ENCODE measurements around the gene KCNC1.

KCNC1 gene

DNA sequence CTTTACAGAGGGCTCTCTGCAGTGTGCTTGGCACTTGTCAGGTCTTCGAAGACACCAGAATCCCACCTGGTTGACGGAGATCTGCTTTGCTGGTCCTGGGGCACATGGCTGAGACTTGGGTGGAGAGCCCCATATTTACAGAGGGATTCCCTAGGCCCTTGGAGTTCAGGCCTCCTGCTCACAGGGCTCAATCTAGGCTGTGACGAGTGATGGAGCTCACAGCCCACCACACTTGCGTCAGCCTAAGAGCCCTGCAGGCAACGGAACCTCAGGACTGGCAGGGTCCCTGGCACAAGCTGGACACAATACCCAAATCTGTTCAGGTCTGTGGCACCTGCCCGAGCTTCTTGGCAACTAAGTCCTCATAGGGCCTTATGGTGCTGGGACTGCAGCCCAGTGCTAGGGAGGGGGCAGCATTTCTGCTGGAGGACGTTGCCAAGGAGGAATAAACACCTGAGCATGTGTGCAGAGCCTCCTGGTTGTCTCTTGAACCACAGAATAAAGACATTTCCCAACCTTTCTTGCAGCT, 59.1 kb downstream of the KCNC1 start:
- Histone ChIP-seq H3K9ac (no peak overlapping the region), H3K27ac (no peak overlapping the region), H3K9me3 (ENCODE audit: control insufficient read depth, low read length) (no peaks in the 10 kb centered on the region), H3K4me2 (ENCODE audit: low read length) (no peak overlapping the region), H3K79me2 (no peaks in the 10 kb centered on the region), H3K4me1 (no peaks in the 10 kb centered on the region), H3K4me3 (ENCODE audit: low read depth, low read length) (no peak overlapping the region), H3K36me3 (ENCODE audit: control insufficient read depth, insufficient read depth, low read length) (no peaks in the 10 kb centered on the region), H3K27me3 (ENCODE audit: control insufficient read depth, insufficient read depth, low read length) (no peaks in the 10 kb centered on the region), H2AFZ (no peak overlapping the region)
- TF ChIP-seq, protein P1, sequence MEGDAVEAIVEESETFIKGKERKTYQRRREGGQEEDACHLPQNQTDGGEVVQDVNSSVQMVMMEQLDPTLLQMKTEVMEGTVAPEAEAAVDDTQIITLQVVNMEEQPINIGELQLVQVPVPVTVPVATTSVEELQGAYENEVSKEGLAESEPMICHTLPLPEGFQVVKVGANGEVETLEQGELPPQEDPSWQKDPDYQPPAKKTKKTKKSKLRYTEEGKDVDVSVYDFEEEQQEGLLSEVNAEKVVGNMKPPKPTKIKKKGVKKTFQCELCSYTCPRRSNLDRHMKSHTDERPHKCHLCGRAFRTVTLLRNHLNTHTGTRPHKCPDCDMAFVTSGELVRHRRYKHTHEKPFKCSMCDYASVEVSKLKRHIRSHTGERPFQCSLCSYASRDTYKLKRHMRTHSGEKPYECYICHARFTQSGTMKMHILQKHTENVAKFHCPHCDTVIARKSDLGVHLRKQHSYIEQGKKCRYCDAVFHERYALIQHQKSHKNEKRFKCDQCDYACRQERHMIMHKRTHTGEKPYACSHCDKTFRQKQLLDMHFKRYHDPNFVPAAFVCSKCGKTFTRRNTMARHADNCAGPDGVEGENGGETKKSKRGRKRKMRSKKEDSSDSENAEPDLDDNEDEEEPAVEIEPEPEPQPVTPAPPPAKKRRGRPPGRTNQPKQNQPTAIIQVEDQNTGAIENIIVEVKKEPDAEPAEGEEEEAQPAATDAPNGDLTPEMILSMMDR (IDR thresholded peaks at IDR 0.05) = no peak

DNA sequence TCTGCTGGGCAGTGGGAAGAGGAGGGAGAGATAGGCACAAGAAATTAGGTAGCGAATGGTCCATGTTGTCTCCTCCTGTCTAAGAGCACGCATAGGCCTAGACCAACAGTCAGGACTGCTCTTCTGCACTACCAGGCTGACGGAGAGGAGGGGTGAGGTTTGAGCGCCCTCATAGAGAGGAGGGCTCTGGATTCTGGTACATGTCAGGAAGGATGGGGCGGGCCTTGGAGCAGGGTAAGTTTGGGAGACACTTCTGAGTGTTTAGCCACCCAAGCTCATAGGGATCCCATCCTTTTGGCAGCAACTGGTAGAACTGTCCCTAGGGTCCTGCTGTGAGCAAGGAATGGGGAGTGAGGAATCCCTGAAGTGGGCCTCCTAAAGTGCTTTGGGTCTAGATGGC, 60.4 kb downstream of the KCNC1 start:
- Histone ChIP-seq H3K9me3 (ENCODE audit: control insufficient read depth, low read length) (no peaks in the 10 kb centered on the region), H3K4me1 (no peaks in the 10 kb centered on the region), H3K27ac (no peak overlapping the region), H3K9ac (no peak overlapping the region), H3K79me2 (no peaks in the 10 kb centered on the region), H3K27me3 (ENCODE audit: control insufficient read depth, insufficient read depth, low read length) (no peaks in the 10 kb centered on the region), H2AFZ (no peak overlapping the region), H3K4me2 (ENCODE audit: low read length) (no peak overlapping the region), H3K4me3 (ENCODE audit: low read depth, low read length) (no peak overlapping the region), H3K36me3 (ENCODE audit: control insufficient read depth, insufficient read depth, low read length) (no peaks in the 10 kb centered on the region)
- TF ChIP-seq, protein P1 (IDR thresholded peaks at IDR 0.05) = no peak

GRCh38 chr11:17796154-17796553, 61.6 kb downstream of the KCNC1 start:
- Histone ChIP-seq H3K27ac (no peak overlapping the region), H3K9ac (no peak overlapping the region), H3K27me3 (ENCODE audit: control insufficient read depth, insufficient read depth, low read length) (no peaks in the 10 kb centered on the region), H3K79me2 (no peaks in the 10 kb centered on the region), H3K4me3 (ENCODE audit: low read depth, low read length) (no peak overlapping the region), H3K4me1 (no peaks in the 10 kb centered on the region), H3K9me3 (ENCODE audit: control insufficient read depth, low read length) (no peaks in the 10 kb centered on the region), H3K4me2 (ENCODE audit: low read length) (no peak overlapping the region), H2AFZ (no peak overlapping the region), H3K36me3 (ENCODE audit: control insufficient read depth, insufficient read depth, low read length) (no peaks in the 10 kb centered on the region)
- TF ChIP-seq, protein P1 (IDR thresholded peaks at IDR 0.05) = no peak

- H3K4me2 ChIP-seq (ENCODE audit: low read length) = no peak overlapping the region
- no peak overlapping the region for H3K4me3 ChIP-seq (ENCODE audit: low read depth, low read length)
- no peak overlapping the region for H3K9ac ChIP-seq
- no peaks in the 10 kb centered on the region for H3K27me3 ChIP-seq (ENCODE audit: control insufficient read depth, insufficient read depth, low read length)
- H3K27ac ChIP-seq = no peak overlapping the region
- no peaks in the 10 kb centered on the region for H3K9me3 ChIP-seq (ENCODE audit: control insufficient read depth, low read length)
- TF ChIP-seq, protein P1 (IDR thresholded peaks at IDR 0.05) = no peak
- no peak overlapping the region for H2AFZ ChIP-seq
- H3K4me1 ChIP-seq = no peaks in the 10 kb centered on the region
- no peaks in the 10 kb centered on the region for H3K36me3 ChIP-seq (ENCODE audit: control insufficient read depth, insufficient read depth, low read length)
- no peaks in the 10 kb centered on the region for H3K79me2 ChIP-seq
Observed at GRCh38 chr11:17798253-17798652, 63.7 kb downstream of the KCNC1 start.

GRCh38 chr11:17798716-17799115, 64.1 kb downstream of the KCNC1 start:
- Histone ChIP-seq H3K27me3 (ENCODE audit: control insufficient read depth, insufficient read depth, low read length) (no peaks in the 10 kb centered on the region), H3K36me3 (ENCODE audit: control insufficient read depth, insufficient read depth, low read length) (no peaks in the 10 kb centered on the region), H2AFZ (no peak overlapping the region), H3K4me1 (no peaks in the 10 kb centered on the region), H3K27ac (no peak overlapping the region), H3K79me2 (no peaks in the 10 kb centered on the region), H3K4me3 (ENCODE audit: low read depth, low read length) (no peak overlapping the region), H3K9ac (no peak overlapping the region), H3K4me2 (ENCODE audit: low read length) (no peak overlapping the region), H3K9me3 (ENCODE audit: control insufficient read depth, low read length) (no peaks in the 10 kb centered on the region)
- TF ChIP-seq, protein P1 (IDR thresholded peaks at IDR 0.05) = no peak
